GM12878 (cell line): ENCODE data around the gene GPX7. TPM values are rescaled to one million over a fixed set of nuclear protein-coding genes. Genes with fewer than 3 reads are reported as not detected.

ENCODE experiments used
- ATAC-seq: fragments of 200-7000 bp; cut with Tn5 transposase; 3 replicates; pipeline ENCODE4 v1.9.1; 2020; ENCODE audit warnings: mild to moderate bottlenecking, moderate library complexity
- BruUV-seq: library from RNA; stranded (reverse); fragments of 400-500 nt; replicated peaks from 2 replicates; lab custom pipeline; 2021; lab: Mats Ljungman, UMichigan
- CTCF ChIA-PET: fragments of 300-600 bp; sonication (Branson Sonifier 250); formaldehyde crosslinking; extraction: SDS; loops from one replicate; lab custom pipeline; 2021; ENCODE audit warnings: inconsistent platforms; lab: Yijun Ruan, JAX
- POLR2A ChIA-PET: fragments of 350-600 bp; formaldehyde crosslinking; extraction: SDS; loops from one replicate; lab custom pipeline; 2021; ENCODE audit warnings: inconsistent platforms; lab: Charles Lee
- RAD21 ChIA-PET: fragments of 300-600 bp; sonication (Branson Sonifier 250); formaldehyde crosslinking; loops from one replicate; lab custom pipeline; 2023; ENCODE audit warnings: antibody characterized with exemption; ENCODE audit not compliant: unreplicated experiment; lab: Charles Lee
- SMC1A ChIA-PET: fragments of 300-600 bp; sonication (Branson Sonifier 250); formaldehyde crosslinking; loops from one replicate; lab custom pipeline; 2023; ENCODE audit not compliant: unreplicated experiment, uncharacterized antibody; lab: Charles Lee
- DNase-seq: peaks from one replicate; pipeline ENCODE4 v3.0.0-alpha.2; 2011; ENCODE audit warnings: low read depth, low spot score
- FAIRE-seq: peaks from 3 replicates; lab custom pipeline; 2011; peaks lifted over from hg19 to GRCh38; lab: Jason Lieb, UNC
- H2AFZ ChIP-seq: 2 replicates; pipeline ENCODE4 v1.6.0; 2011; ENCODE audit warnings: low read depth, low read length, control low read depth; ENCODE audit not compliant: control insufficient read depth
- H3K27ac ChIP-seq: 2 replicates; pipeline ENCODE4 v1.5.1; 2011; ENCODE audit warnings: control low read depth; ENCODE audit not compliant: control insufficient read depth, insufficient read depth
- H3K27me3 ChIP-seq, 2 experiments: replicated peaks in 1 of 2; 2 replicates each; pipeline versions ENCODE4 v1.6.0 to v1.6.1; 2011; ENCODE audit warnings: low read length in 1 of 2; ENCODE audit not compliant: control insufficient read depth in 2 of 2, insufficient read depth in 2 of 2
- H3K36me3 ChIP-seq, 2 experiments: 2 replicates each; pipeline ENCODE4 v1.5.1; 2011; ENCODE audit warnings: low read length in 1 of 2; ENCODE audit not compliant: control insufficient read depth in 2 of 2, insufficient read depth in 2 of 2
- H3K4me1 ChIP-seq: 2 replicates; pipeline ENCODE4 v1.6.1; 2011; ENCODE audit warnings: mild to moderate bottlenecking, low read length, moderate library complexity, mixed read lengths; ENCODE audit not compliant: control insufficient read depth, insufficient read depth
- H3K4me2 ChIP-seq: 2 replicates; pipeline ENCODE4 v1.6.0; 2011; ENCODE audit warnings: control low read depth; ENCODE audit not compliant: control insufficient read depth, insufficient read depth
- H3K4me3 ChIP-seq: fragments of 200-600 bp; sonication (generic); 2 replicates; pipeline ENCODE4 v1.5.1; 2016
- H3K79me2 ChIP-seq: 2 replicates; pipeline ENCODE4 v1.6.0; 2011; ENCODE audit warnings: low read length; ENCODE audit not compliant: control insufficient read depth, insufficient read depth
- H3K9ac ChIP-seq: 2 replicates; pipeline ENCODE4 v1.8.0; 2011; ENCODE audit warnings: low read length, control low read depth, mixed read lengths; ENCODE audit not compliant: control insufficient read depth, insufficient read depth
- H3K9me3 ChIP-seq: replicated peaks from 3 replicates; pipeline ENCODE4 v1.5.1; 2011; ENCODE audit warnings: mild to moderate bottlenecking, low read length; ENCODE audit not compliant: control insufficient read depth, insufficient read depth
- H4K20me1 ChIP-seq: 2 replicates; pipeline ENCODE4 v1.6.0; 2011; ENCODE audit not compliant: control insufficient read depth, insufficient read depth
- ASH2L ChIP-seq: fragments of 300-600, 200-600 bp; sonication (generic); IDR thresholded peaks from 2 replicates; pipeline ENCODE4 v1.6.1; 2017; ENCODE audit warnings: low read depth, mild to moderate bottlenecking, borderline replicate concordance
- IRF4 ChIP-seq: IDR thresholded peaks from 2 replicates; pipeline ENCODE4 v1.6.1; 2011; ENCODE audit warnings: low read depth, low read length
- JUND ChIP-seq: IDR thresholded peaks from 2 replicates; pipeline ENCODE4 v1.6.1; 2012; ENCODE audit warnings: low read depth, mild to moderate bottlenecking, low read length, improper control_type of control experiment, moderate library complexity
- NFXL1 ChIP-seq: fragments of 450-650 bp; IDR thresholded peaks from 2 replicates; pipeline ENCODE4 v1.6.1; 2017; ENCODE audit warnings: antibody characterized with exemption, mild to moderate bottlenecking, borderline replicate concordance
- RB1 ChIP-seq: fragments of 450-650 bp; formaldehyde crosslinking; IDR thresholded peaks from 2 replicates; pipeline ENCODE4 v1.6.1; 2017; ENCODE audit warnings: mild to moderate bottlenecking, borderline replicate concordance
- TARDBP ChIP-seq: IDR thresholded peaks from 2 replicates; pipeline ENCODE4 v1.6.1; 2016; ENCODE audit warnings: borderline replicate concordance
- WGBS: methylation state at CpG from one replicate; pipeline ENCODE4 v1.1.6; 2016; ENCODE audit warnings: low lambda C conversion rate; ENCODE audit not compliant: insufficient replicate concordance, insufficient coverage; ENCODE audit errors: missing lambda C conversion rate; 5-methylcytosine and 5-hydroxymethylcytosine counted together
- in situ Hi-C: fragments of 300-500 bp; cut with MboI; formaldehyde crosslinking; loops from 9 replicates; pipeline ENCODE4 v1.14.3; 2018; ENCODE audit warnings: mixed read lengths
- intact Hi-C: fragments of 100-400 bp; cut with micrococcal nuclease; formaldehyde crosslinking; loops from one replicate; pipeline ENCODE4 v1.14.2; 2022; ENCODE audit not compliant: unreplicated experiment
- polyA plus RNA-seq, 11 experiments: library from polyadenylated mRNA; depleted of rRNA in 4 of 11; unstranded in 6 of 11; stranded (reverse) in 5 of 11; fragments of >200 nt; fragmentation: Nextera tagmentation in 4 of 11; fragmentation: Illumina TruSeq in 1 of 11; extraction: Ambion mirVana in 4 of 11; extraction: Trizol in 1 of 11; gene quantifications; 1 replicate in 1 of 11; 2 replicates in 10 of 11; pipeline versions ENCODE4 v1.2.1 to v1.2.3, GENCODE V29; 2011 to 2016; ENCODE audit warnings: inconsistent platforms in 2 of 11, missing spikeins in 2 of 11, low read depth in 1 of 11
- total RNA-seq, 4 experiments: library from RNA; depleted of rRNA in 3 of 4; stranded (reverse); fragments of >200 nt in 3 of 4; fragmentation: Illumina TruSeq in 1 of 4; extraction: Trizol in 1 of 4; gene quantifications; 2 replicates each; pipeline versions ENCODE4 v1.2.1 to v1.2.3, GENCODE V29; 2013 to 2021
- TF ChIP-seq, protein P1 (sequence below): fragments of 450-650 bp; formaldehyde crosslinking; IDR thresholded peaks from 2 replicates; pipeline ENCODE4 v1.5.0; 2022; ENCODE audit warnings: mild to moderate bottlenecking, missing genetic modification characterization

GPX7 gene
- total and polyA plus RNA-seq, 10 of the 15 experiments (the other 5 are each of a cell fraction or from before 2014, with no cell fraction given): 1.9 to 4.2 (median 2.5) TPM; not detected in 1

DNA sequence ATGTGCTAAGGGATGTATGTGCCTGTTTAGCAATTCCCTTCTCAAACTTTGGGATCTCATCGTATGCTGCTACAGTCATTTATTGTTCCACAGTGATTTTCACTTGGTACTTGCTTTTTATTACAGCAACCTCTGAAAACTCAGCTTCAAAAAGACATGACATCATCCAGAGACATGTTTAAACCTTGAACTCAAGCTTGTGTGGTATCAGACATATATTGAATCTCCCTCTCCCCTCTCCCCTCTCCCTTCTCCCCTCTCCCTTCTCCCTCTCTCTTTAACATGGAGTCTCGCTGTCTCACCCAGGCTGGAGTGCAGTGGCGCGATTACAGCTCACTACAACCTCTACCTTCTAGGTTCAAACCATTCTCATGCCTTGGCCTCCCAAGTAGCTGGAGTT, 29.8 kb upstream of the GPX7 start:
- Histone ChIP-seq H3K4me2 (no peak overlapping the region), H3K27me3 (no peaks in the 10 kb centered on the region), H3K9ac (no peak overlapping the region), H2AFZ (no peak overlapping the region), H3K4me1 (peaks cover 3% of the 10 kb centered on the region; the same call in 1 of the 2 replicates), H4K20me1 (no peaks in the 10 kb centered on the region), H3K27ac (no peak overlapping the region), H3K36me3 (no peaks in the 10 kb centered on the region), H3K79me2 (no peaks in the 10 kb centered on the region), H3K4me3 (no peak overlapping the region), H3K9me3 (no peaks in the 10 kb centered on the region)
- no peak for TF ChIP-seq ASH2L
- TF ChIP-seq RB1: no peak
- TF ChIP-seq NFXL1: no peak
- TF ChIP-seq TARDBP: no peak
- TF ChIP-seq, protein P1, sequence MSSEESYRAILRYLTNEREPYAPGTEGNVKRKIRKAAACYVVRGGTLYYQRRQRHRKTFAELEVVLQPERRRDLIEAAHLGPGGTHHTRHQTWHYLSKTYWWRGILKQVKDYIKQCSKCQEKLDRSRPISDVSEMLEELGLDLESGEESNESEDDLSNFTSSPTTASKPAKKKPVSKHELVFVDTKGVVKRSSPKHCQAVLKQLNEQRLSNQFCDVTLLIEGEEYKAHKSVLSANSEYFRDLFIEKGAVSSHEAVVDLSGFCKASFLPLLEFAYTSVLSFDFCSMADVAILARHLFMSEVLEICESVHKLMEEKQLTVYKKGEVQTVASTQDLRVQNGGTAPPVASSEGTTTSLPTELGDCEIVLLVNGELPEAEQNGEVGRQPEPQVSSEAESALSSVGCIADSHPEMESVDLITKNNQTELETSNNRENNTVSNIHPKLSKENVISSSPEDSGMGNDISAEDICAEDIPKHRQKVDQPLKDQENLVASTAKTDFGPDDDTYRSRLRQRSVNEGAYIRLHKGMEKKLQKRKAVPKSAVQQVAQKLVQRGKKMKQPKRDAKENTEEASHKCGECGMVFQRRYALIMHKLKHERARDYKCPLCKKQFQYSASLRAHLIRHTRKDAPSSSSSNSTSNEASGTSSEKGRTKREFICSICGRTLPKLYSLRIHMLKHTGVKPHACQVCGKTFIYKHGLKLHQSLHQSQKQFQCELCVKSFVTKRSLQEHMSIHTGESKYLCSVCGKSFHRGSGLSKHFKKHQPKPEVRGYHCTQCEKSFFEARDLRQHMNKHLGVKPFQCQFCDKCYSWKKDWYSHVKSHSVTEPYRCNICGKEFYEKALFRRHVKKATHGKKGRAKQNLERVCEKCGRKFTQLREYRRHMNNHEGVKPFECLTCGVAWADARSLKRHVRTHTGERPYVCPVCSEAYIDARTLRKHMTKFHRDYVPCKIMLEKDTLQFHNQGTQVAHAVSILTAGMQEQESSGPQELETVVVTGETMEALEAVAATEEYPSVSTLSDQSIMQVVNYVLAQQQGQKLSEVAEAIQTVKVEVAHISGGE (CRISPR knock-in tag): no peak
- TF ChIP-seq JUND: no peak
- TF ChIP-seq IRF4: no peak
- FAIRE-seq (no peak), DNase-seq (no peak), ATAC-seq (no peak)
- SMC1A ChIA-PET: interaction anchor here (0.6 kb wide), 2 partner anchors 31 to 258 kb away, joined by 3 read pairs; no protein-coding TSS in a partner anchor
- RAD21 ChIA-PET: no interaction called here
- in situ Hi-C loops (no loop called here), intact Hi-C loops (no loop called here)
- 89% methylated on average over 4 of the region's 4 CpGs for WGBS
- BruUV-seq: no TSS peak
- CTCF ChIA-PET: no interaction called here
- POLR2A ChIA-PET: no interaction called here
